ENCODE data around the gene DLGAP4. TPM values are rescaled to one million over a fixed set of nuclear protein-coding genes. Genes with fewer than 3 reads are reported as not detected.

The DLGAP4 gene
- polyA plus RNA-seq, 1 donor (not counting 4 experiments of a cell fraction or from before 2014, with no cell fraction given) = 9.6 TPM

- no peaks in the 10 kb centered on the region for H3K27me3 ChIP-seq (ENCODE audit: control insufficient read depth, extremely low read depth, insufficient read depth, low read length)
- H3K9ac ChIP-seq (ENCODE audit: control insufficient read depth, extremely low read depth, insufficient read depth, low read length) = no peak overlapping the region
- no peaks in the 10 kb centered on the region for H3K9me1 ChIP-seq (ENCODE audit: control insufficient read depth, extremely low read depth, insufficient read depth, low read length)
- H3K27ac ChIP-seq (ENCODE audit: control insufficient read depth, insufficient read depth, low read length) = no peak overlapping the region
- no peak for TF ChIP-seq EZH2 (IDR thresholded peaks at IDR 0.05; ENCODE audit: low read length)
- TF ChIP-seq CTCF (optimal IDR thresholded peaks at IDR 0.05 in 1 of 3, IDR thresholded peaks at IDR 0.05 in 1 of 3, conservative IDR thresholded peaks at IDR 0.05 in 1 of 3; ENCODE audit: extremely low read depth in 1 of 3, insufficient read depth in 2 of 3, low read length in 3 of 3) = no peak
- no peak overlapping the region for H3K4me3 ChIP-seq (ENCODE audit: control insufficient read depth in 2 of 3, extremely low read depth in 1 of 3, insufficient read depth in 2 of 3, low read depth in 1 of 3, low read length in 3 of 3)
- H2AFZ ChIP-seq (ENCODE audit: control insufficient read depth, low read length) = no peak overlapping the region
- dilution Hi-C loops (cut with MboI; ENCODE audit: extremely low pct_ligation_motif_present, low sequenced_read_pairs) = no loop called here
- H3K9me3 ChIP-seq (ENCODE audit: control insufficient read depth, low read depth, low read length) = no peaks in the 10 kb centered on the region
- H4K20me1 ChIP-seq (ENCODE audit: control insufficient read depth, extremely low read depth, insufficient read depth, low read length) = no peaks in the 10 kb centered on the region
- DNase-seq (ENCODE audit: low read depth, low spot score) = no peak
- no peak overlapping the region for H3K4me2 ChIP-seq (ENCODE audit: control insufficient read depth, extremely low read depth, insufficient read depth, low read depth, low read length)
- H3K36me3 ChIP-seq (ENCODE audit: control insufficient read depth in 2 of 2, extremely low read depth in 1 of 2, insufficient read depth in 2 of 2, low read length in 2 of 2) = peaks cover 6 to 10% of the 10 kb centered on the region in 2 experiments
- H3K4me1 ChIP-seq (ENCODE audit: control insufficient read depth, extremely low read depth, insufficient read depth, low read length) = no peaks in the 10 kb centered on the region
- FAIRE-seq = no peak
- H3K79me2 ChIP-seq (ENCODE audit: control insufficient read depth, insufficient read depth, low read length) = no peaks in the 10 kb centered on the region
Observed at GRCh38 chr20:36260316-36260715, 45.8 kb upstream of the DLGAP4 start.

GRCh38 chr20:36261389-36262105 lies 44.6 kb upstream of the DLGAP4 start:
- H3K27me3 ChIP-seq (ENCODE audit: control insufficient read depth, extremely low read depth, insufficient read depth, low read length) = no peaks in the 10 kb centered on the region

More at GRCh38 chr20:36261389-36262105, 44.6 kb upstream of the DLGAP4 start:
- H3K4me2 ChIP-seq (ENCODE audit: control insufficient read depth, extremely low read depth, insufficient read depth, low read depth, low read length) = no peak overlapping the region
- no peaks in the 10 kb centered on the region for H3K4me1 ChIP-seq (ENCODE audit: control insufficient read depth, extremely low read depth, insufficient read depth, low read length)
- H2AFZ ChIP-seq (ENCODE audit: control insufficient read depth, low read length) = no peak overlapping the region
- dilution Hi-C loops (cut with MboI; ENCODE audit: extremely low pct_ligation_motif_present, low sequenced_read_pairs) = no loop called here
- no peaks in the 10 kb centered on the region for H3K9me3 ChIP-seq (ENCODE audit: control insufficient read depth, low read depth, low read length)
- no peak for DNase-seq (ENCODE audit: low read depth, low spot score)
- H3K36me3 ChIP-seq (ENCODE audit: control insufficient read depth in 2 of 2, extremely low read depth in 1 of 2, insufficient read depth in 2 of 2, low read length in 2 of 2) = peaks cover 0 to 4% of the 10 kb centered on the region in 2 experiments
- no peak overlapping the region for H3K27ac ChIP-seq (ENCODE audit: control insufficient read depth, insufficient read depth, low read length)
- no peak overlapping the region for H3K4me3 ChIP-seq (ENCODE audit: control insufficient read depth in 2 of 3, extremely low read depth in 1 of 3, insufficient read depth in 2 of 3, low read depth in 1 of 3, low read length in 3 of 3)
- H4K20me1 ChIP-seq (ENCODE audit: control insufficient read depth, extremely low read depth, insufficient read depth, low read length) = no peaks in the 10 kb centered on the region
- FAIRE-seq = no peak
- no peak overlapping the region for H3K9ac ChIP-seq (ENCODE audit: control insufficient read depth, extremely low read depth, insufficient read depth, low read length)
- H3K9me1 ChIP-seq (ENCODE audit: control insufficient read depth, extremely low read depth, insufficient read depth, low read length) = no peaks in the 10 kb centered on the region
- no peaks in the 10 kb centered on the region for H3K79me2 ChIP-seq (ENCODE audit: control insufficient read depth, insufficient read depth, low read length)
- TF ChIP-seq CTCF (optimal IDR thresholded peaks at IDR 0.05 in 1 of 3, IDR thresholded peaks at IDR 0.05 in 1 of 3, conservative IDR thresholded peaks at IDR 0.05 in 1 of 3; ENCODE audit: extremely low read depth in 1 of 3, insufficient read depth in 2 of 3, low read length in 3 of 3) = no peak
